Hypothalamus (tissue), 51 donors: ENCODE measurements around the gene C15orf40.
"Not testable (repeated sequence)": the region's sequence is repeated elsewhere in the genome, so short reads cannot be mapped to it uniquely, and the experiment has no call there.

Experiments
- DNase-seq, 51 donors: peaks; one replicate each; lab custom pipeline; 2025; lab: John Stamatoyannopoulos, UW

The C15orf40 gene

GRCh38 chr15:83011271-83012075, at the start of gene C15orf40:
Gene C15orf40, minus strand, starts transcription at chr15:83011639. Its CDS starts 32 bp downstream, at chr15:83011607.
- DNase-seq = peak; percentile 50 to 92 (median 83)

- peak in 2 of 51 donors; percentile 9 to 10 for DNase-seq
These were observed 46.4 kb upstream of the C15orf40 start for GRCh38 chr15:83057696-83058376.

- DNase-seq = no peak
These were observed 45.6 kb upstream of the C15orf40 start for GRCh38 chr15:83057002-83057401.

GRCh38 chr15:83053151-83053550, 41.7 kb upstream of the C15orf40 start:
- DNase-seq = no peak

- DNase-seq = no peak
These were observed 35.2 kb upstream of the C15orf40 start for GRCh38 chr15:83046558-83047127.

- no peak for DNase-seq
These were observed 32.7 kb upstream of the C15orf40 start for GRCh38 chr15:83044156-83044555.

- no peak for DNase-seq
These were observed 27.8 kb upstream of the C15orf40 start for GRCh38 chr15:83039206-83039605.

- DNase-seq = no peak
These were observed 24.8 kb upstream of the C15orf40 start for GRCh38 chr15:83036253-83036652.

- not testable (repeated sequence) for DNase-seq
These were observed 19.8 kb upstream of the C15orf40 start for GRCh38 chr15:83031234-83031633.

GRCh38 chr15:83030021-83030420, 18.6 kb upstream of the C15orf40 start:
- DNase-seq = no peak

GRCh38 chr15:83018436-83018835, 7.0 kb upstream of the C15orf40 start:
- DNase-seq = no peak

- DNase-seq = no peak
These were observed 5.5 kb upstream of the C15orf40 start for GRCh38 chr15:83016906-83017305.

- DNase-seq = no peak
These were observed 3.9 kb upstream of the C15orf40 start for GRCh38 chr15:83015361-83015760.

GRCh38 chr15:83014205-83014653, 2.8 kb upstream of the C15orf40 start:
- no peak for DNase-seq

- no peak for DNase-seq
These were observed 1.2 kb upstream of the C15orf40 start for GRCh38 chr15:83012636-83013035.

- DNase-seq = no peak
These were observed 612 bp upstream of the C15orf40 start for GRCh38 chr15:83012076-83012426.

GRCh38 chr15:83010709-83011270, 649 bp downstream of the C15orf40 start:
- peak in 45 of 51 donors; percentile 16 to 85 (median 51) for DNase-seq

GRCh38 chr15:83000672-83001031, 10.8 kb downstream of the C15orf40 start:
- not testable (repeated sequence) for DNase-seq

- peak in 4 of 51 donors; percentile 7 to 35 (median 14) for DNase-seq
These were observed 11.4 kb downstream of the C15orf40 start for GRCh38 chr15:82999905-83000671.

- DNase-seq = no peak
These were observed 12.0 kb downstream of the C15orf40 start for GRCh38 chr15:82999426-82999825.

GRCh38 chr15:82995938-82996337, 15.5 kb downstream of the C15orf40 start:
- DNase-seq = no peak
